OCI-M2 (cell line): Measurements from ENCODE around the gene AGXT.

Experiments
- DNase-seq: peaks from one replicate; lab custom pipeline; 2025; ENCODE audit not compliant: unreplicated experiment; lab: John Stamatoyannopoulos, UW

Gene AGXT

GRCh38 chr2:240868286-240869108, at the start of gene AGXT:
Gene AGXT (plus strand): TSS chr2:240868824. CDS start chr2:240868866, 42 bp downstream.
- DNase-seq, result no peak

- no peak for DNase-seq
Observed at GRCh38 chr2:240819126-240819857, 49.3 kb upstream of the AGXT start.

- DNase-seq, result no peak
Observed at GRCh38 chr2:240819858-240820606, 48.6 kb upstream of the AGXT start, which contains the start of gene KIF1A. Gene KIF1A (minus strand): TSS chr2:240820219. CDS start chr2:240797752, 22,467 bp downstream.

GRCh38 chr2:240820607-240821428, 47.8 kb upstream of the AGXT start:
- no peak for DNase-seq

GRCh38 chr2:240821429-240821778, 47.2 kb upstream of the AGXT start:
- DNase-seq, result no peak

GRCh38 chr2:240822280-240822847, 46.3 kb upstream of the AGXT start:
- DNase-seq, result no peak

GRCh38 chr2:240823449-240824336, 44.9 kb upstream of the AGXT start:
- no peak for DNase-seq

- no peak for DNase-seq
Observed at GRCh38 chr2:240825476-240825875, 43.1 kb upstream of the AGXT start.

GRCh38 chr2:240831594-240832204, 36.9 kb upstream of the AGXT start:
- no peak for DNase-seq

GRCh38 chr2:240832205-240832727, 36.4 kb upstream of the AGXT start:
- peak; percentile 0 for DNase-seq

- DNase-seq, result no peak
Observed at GRCh38 chr2:240832921-240833494, 35.6 kb upstream of the AGXT start.

GRCh38 chr2:240833724-240834285, 34.8 kb upstream of the AGXT start:
- no peak for DNase-seq

GRCh38 chr2:240834377-240834975, 34.1 kb upstream of the AGXT start:
- no peak for DNase-seq

- DNase-seq, result no peak
Observed at GRCh38 chr2:240835528-240835927, 33.1 kb upstream of the AGXT start.

- DNase-seq, result no peak
Observed at GRCh38 chr2:240836781-240837467, 31.7 kb upstream of the AGXT start.

GRCh38 chr2:240837621-240838020, 31.0 kb upstream of the AGXT start:
- DNase-seq, result no peak
